IMR-90 (cell line): Measurements from ENCODE around the gene ZDHHC3. TPM values are rescaled to one million over a fixed set of nuclear protein-coding genes. Genes with fewer than 3 reads are reported as not detected.
"Not testable (repeated sequence)": the region's sequence is repeated elsewhere in the genome, so short reads cannot be mapped to it uniquely, and the experiment has no call there.

ENCODE experiments used
- ATAC-seq: fragments of 200-7000 bp; cut with Tn5 transposase; 2 replicates; pipeline ENCODE4 v1.9.1; 2020; ENCODE audit warnings: low read depth, mild to moderate bottlenecking, moderate library complexity
- BruUV-seq: library from RNA; stranded (reverse); fragments of 400-500 nt; replicated peaks from 2 replicates; lab custom pipeline; 2021; lab: Mats Ljungman, UMichigan
- CTCF ChIA-PET: fragments of 300-600 bp; formaldehyde crosslinking; extraction: SDS; loops from one replicate; lab custom pipeline; 2021; ENCODE audit warnings: antibody characterized with exemption; lab: Yijun Ruan, JAX
- POLR2A ChIA-PET: fragments of 300-600 bp; sonication (Branson Sonifier 250); formaldehyde crosslinking; loops from one replicate; lab custom pipeline; 2022; ENCODE audit warnings: antibody characterized with exemption; ENCODE audit not compliant: unreplicated experiment; lab: Charles Lee
- DNase-seq: peaks from one replicate; pipeline ENCODE4 v3.0.0; 2013
- H2AFZ ChIP-seq: replicated peaks from 2 replicates; pipeline ENCODE3; 2013; ENCODE audit warnings: low read length, mild to moderate bottlenecking; ENCODE audit not compliant: poor library complexity
- H2AK5ac ChIP-seq: 2 replicates; pipeline ENCODE4 v1.6.1; 2013; ENCODE audit warnings: low read depth, low read length, inconsistent platforms
- H2AK9ac ChIP-seq: replicated peaks from 2 replicates; pipeline ENCODE3; 2013; ENCODE audit warnings: mild to moderate bottlenecking, low read depth, low read length, moderate library complexity; ENCODE audit not compliant: poor library complexity
- H2BK120ac ChIP-seq: 2 replicates; pipeline ENCODE4 v1.6.1; 2013; ENCODE audit warnings: low read depth, low read length, inconsistent platforms
- H2BK15ac ChIP-seq: 3 replicates; pipeline ENCODE4 v1.6.1; 2013; ENCODE audit warnings: low read depth, low read length, inconsistent platforms
- H2BK20ac ChIP-seq: 2 replicates; pipeline ENCODE4 v1.6.1; 2013; ENCODE audit warnings: low read depth, mild to moderate bottlenecking, inconsistent platforms, low read length, moderate library complexity
- H2BK5ac ChIP-seq: 2 replicates; pipeline ENCODE4 v1.6.1; 2013; ENCODE audit warnings: mild to moderate bottlenecking, low read depth, low read length, inconsistent platforms; ENCODE audit not compliant: poor library complexity, severe bottlenecking
- H3K14ac ChIP-seq: replicated peaks from 2 replicates; pipeline ENCODE4 v1.6.1; 2013; ENCODE audit warnings: low read depth, low read length, inconsistent platforms
- H3K18ac ChIP-seq: 2 replicates; pipeline ENCODE4 v1.6.1; 2013; ENCODE audit warnings: low read depth, low read length, control low read depth
- H3K23ac ChIP-seq: 2 replicates; pipeline ENCODE4 v1.6.1; 2013; ENCODE audit warnings: low read depth, low read length, inconsistent platforms
- H3K27ac ChIP-seq: 2 replicates; pipeline ENCODE4 v1.5.1; 2013; ENCODE audit warnings: mild to moderate bottlenecking, control low read depth, low read length; ENCODE audit not compliant: insufficient read depth
- H3K27me3 ChIP-seq: 2 replicates; pipeline ENCODE4 v1.6.1; 2013; ENCODE audit warnings: low read length; ENCODE audit not compliant: control insufficient read depth, insufficient read depth
- H3K36me3 ChIP-seq: 2 replicates; pipeline ENCODE4 v1.6.1; 2013; ENCODE audit warnings: low read length, mixed read lengths; ENCODE audit not compliant: control insufficient read depth, insufficient read depth
- H3K4ac ChIP-seq: 2 replicates; pipeline ENCODE4 v1.6.1; 2013; ENCODE audit warnings: low read depth, low read length, inconsistent platforms
- H3K4me1 ChIP-seq: 2 replicates; pipeline ENCODE4 v1.6.1; 2013; ENCODE audit warnings: low read length, mixed read lengths; ENCODE audit not compliant: control insufficient read depth, insufficient read depth
- H3K4me2 ChIP-seq: 2 replicates; pipeline ENCODE4 v1.6.1; 2013; ENCODE audit warnings: low read depth, mild to moderate bottlenecking, control low read depth, low read length, moderate library complexity
- H3K4me3 ChIP-seq: 2 replicates; pipeline ENCODE4 v1.5.1; 2013; ENCODE audit warnings: low read depth, mild to moderate bottlenecking, control low read depth, low read length, moderate library complexity; ENCODE audit not compliant: insufficient read depth
- H3K56ac ChIP-seq: 2 replicates; pipeline ENCODE4 v1.6.1; 2013; ENCODE audit warnings: low read length, inconsistent platforms; ENCODE audit not compliant: insufficient read depth; ENCODE audit errors: extremely low read depth
- H3K79me1 ChIP-seq, 2 experiments: 2 replicates each; pipeline ENCODE4 v1.6.1; 2013; ENCODE audit warnings: low read length in 2 of 2, inconsistent platforms in 1 of 2, low read depth in 1 of 2
- H3K9ac ChIP-seq: 2 replicates; pipeline ENCODE4 v1.6.1; 2013; ENCODE audit warnings: low read depth, low read length, control low read depth
- H3K9me1 ChIP-seq: 2 replicates; pipeline ENCODE4 v1.6.1; 2013; ENCODE audit warnings: low read length, inconsistent platforms; ENCODE audit not compliant: insufficient read depth
- H3K9me3 ChIP-seq: 2 replicates; pipeline ENCODE4 v1.6.1; 2013; ENCODE audit warnings: low read length; ENCODE audit not compliant: control insufficient read depth, insufficient read depth
- H4K20me1 ChIP-seq: 2 replicates; pipeline ENCODE4 v1.6.1; 2013; ENCODE audit warnings: low read length, inconsistent platforms; ENCODE audit not compliant: insufficient read depth
- H4K5ac ChIP-seq: 2 replicates; pipeline ENCODE4 v1.6.1; 2013; ENCODE audit warnings: mild to moderate bottlenecking, low read depth, low read length, control low read depth
- H4K8ac ChIP-seq, 2 experiments: 2 replicates each; pipeline ENCODE4 v1.6.1; 2013; ENCODE audit warnings: low read depth in 2 of 2, low read length in 2 of 2, control low read depth in 1 of 2, inconsistent platforms in 1 of 2
- H4K91ac ChIP-seq: 2 replicates; pipeline ENCODE4 v1.6.1; 2013; ENCODE audit warnings: low read depth, low read length, inconsistent platforms; ENCODE audit not compliant: insufficient read depth
- BHLHE40 ChIP-seq: fragments of 150-350 bp; IDR thresholded peaks from 2 replicates; pipeline ENCODE4 v1.6.1; 2016; ENCODE audit warnings: mild to moderate bottlenecking, low read depth, low read length
- CEBPB ChIP-seq: IDR thresholded peaks from 2 replicates; pipeline ENCODE4 v1.6.1; 2012; ENCODE audit warnings: low read depth, low read length, improper control_type of control experiment
- CHD1 ChIP-seq: IDR thresholded peaks from 2 replicates; pipeline ENCODE4 v1.6.1; 2012; ENCODE audit warnings: low read depth, low read length, improper control_type of control experiment
- MXI1 ChIP-seq: IDR thresholded peaks from 2 replicates; pipeline ENCODE4 v1.6.1; 2012; ENCODE audit warnings: low read depth, mild to moderate bottlenecking, low read length, moderate library complexity, borderline replicate concordance
- RAD21 ChIP-seq: IDR thresholded peaks from 2 replicates; pipeline ENCODE4 v1.6.1; 2012; ENCODE audit warnings: low read length, improper control_type of control experiment
- WGBS, 2 experiments: methylation state at CpG; one replicate each; pipeline versions ENCODE4 v1.1.5 to v1.1.7; 2013; ENCODE audit warnings: missing lambda C conversion rate in 2 of 2; ENCODE audit not compliant: insufficient read length in 1 of 2; ENCODE audit errors: extremely low coverage in 2 of 2; 5-methylcytosine and 5-hydroxymethylcytosine counted together
- dilution Hi-C: fragments of 300-500 bp; cut with HindIII; formaldehyde crosslinking; loops from one replicate; pipeline ENCODE4 v1.14.3; 2018; ENCODE audit warnings: low sequenced_read_pairs; ENCODE audit not compliant: unreplicated experiment
- in situ Hi-C: fragments of 300-500 bp; cut with MboI; formaldehyde crosslinking; loops from 3 replicates; pipeline ENCODE4 v1.14.3; 2019; ENCODE audit warnings: low sequenced_read_pairs, inconsistent platforms, mixed read lengths
- intact Hi-C: fragments of 100-400 bp; cut with micrococcal nuclease; formaldehyde crosslinking; loops from 2 replicates; pipeline ENCODE4 v1.10.0; 2022
- polyA plus RNA-seq, 3 experiments: library from polyadenylated mRNA; depleted of rRNA; stranded (reverse); fragments of >200 nt; gene quantifications; 2 replicates each; pipeline ENCODE4 v1.2.3, GENCODE V29; 2012; ENCODE audit warnings: low replicate concordance in 1 of 3
- total RNA-seq: library from RNA; depleted of rRNA; stranded (reverse); fragments of >200 nt; gene quantifications from 2 replicates; pipeline ENCODE4 v1.2.3, GENCODE V29; 2012

Gene ZDHHC3
- total and polyA plus RNA-seq, 2 of the 4 experiments (the other 2 are of a cell fraction): 57.7 to 59.6 TPM

- H2AFZ ChIP-seq: no peak overlapping the region
- no peaks in the 10 kb centered on the region for H3K27me3 ChIP-seq
- dilution Hi-C loops: no loop called here
- no peak for TF ChIP-seq MXI1
- no peak for TF ChIP-seq CHD1
- TF ChIP-seq RAD21: no peak
- TF ChIP-seq BHLHE40: no peak
- no peak for TF ChIP-seq CEBPB
- ATAC-seq (no peak), DNase-seq (no peak)
- no peak overlapping the region for H4K5ac ChIP-seq
- peaks cover 24 to 62% of the 10 kb centered on the region in 2 experiments for H3K79me1 ChIP-seq
- no peak overlapping the region for H3K14ac ChIP-seq
- peaks cover 22% of the 10 kb centered on the region for H4K20me1 ChIP-seq
- no peak overlapping the region for H2BK120ac ChIP-seq
- no peak overlapping the region for H4K91ac ChIP-seq
- peaks cover 30% of the 10 kb centered on the region; the same call in 1 of the 2 replicates for H3K9me1 ChIP-seq
- peaks cover 3% of the 10 kb centered on the region; the same call in 1 of the 2 replicates for H3K36me3 ChIP-seq
- H4K8ac ChIP-seq: no peak overlapping the region
- no peak overlapping the region for H3K4me2 ChIP-seq
- CTCF ChIA-PET: no interaction called here
- BruUV-seq: no TSS peak
- intact Hi-C loops: no loop called here
- H2AK9ac ChIP-seq: no peak overlapping the region
- 100% methylated on average over 1 of the region's 2 CpGs; no CpG with 5 or more reads in 1 of the 2 experiments for WGBS, 2 experiments
- peaks cover 5% of the 10 kb centered on the region; the same call in 1 of the 2 replicates for H3K4me1 ChIP-seq
- H3K9ac ChIP-seq: no peak overlapping the region
- in situ Hi-C loops: no loop called here
- no peak overlapping the region for H2BK5ac ChIP-seq
- POLR2A ChIA-PET: no interaction called here
- no peak overlapping the region for H3K4ac ChIP-seq
- no peak overlapping the region for H3K23ac ChIP-seq
- no peak overlapping the region for H3K18ac ChIP-seq
- no peak overlapping the region for H3K4me3 ChIP-seq
- H2BK20ac ChIP-seq: no peak overlapping the region
- H2AK5ac ChIP-seq: no peak overlapping the region
- H2BK15ac ChIP-seq: no peak overlapping the region
- no peaks in the 10 kb centered on the region for H3K9me3 ChIP-seq
- H3K56ac ChIP-seq: no peak overlapping the region
- H3K27ac ChIP-seq: no peak overlapping the region
These were observed 25.7 kb downstream of the ZDHHC3 start for GRCh38 chr3:44950275-44950734.

GRCh38 chr3:44949770-44950169, 26.2 kb downstream of the ZDHHC3 start:
- POLR2A ChIA-PET, CTCF ChIA-PET, H3K9me3 ChIP-seq: not testable (repeated sequence)

More at GRCh38 chr3:44949770-44950169, 26.2 kb downstream of the ZDHHC3 start:
- ATAC-seq, H2BK5ac ChIP-seq, H3K4me1 ChIP-seq, H2BK15ac ChIP-seq, H3K56ac ChIP-seq, H4K5ac ChIP-seq, intact Hi-C loops, H2BK20ac ChIP-seq, H4K91ac ChIP-seq, H3K27me3 ChIP-seq, H2BK120ac ChIP-seq, dilution Hi-C loops, H3K4ac ChIP-seq, H3K18ac ChIP-seq, H3K14ac ChIP-seq, H3K27ac ChIP-seq, H2AK9ac ChIP-seq, H4K8ac ChIP-seq, H2AK5ac ChIP-seq, H3K36me3 ChIP-seq, H3K4me2 ChIP-seq, in situ Hi-C loops, H3K9ac ChIP-seq, H2AFZ ChIP-seq, DNase-seq, H3K4me3 ChIP-seq, H3K23ac ChIP-seq, BruUV-seq: not testable (repeated sequence)
- peaks cover 18% of the 10 kb centered on the region for H4K20me1 ChIP-seq
- peaks cover 24 to 58% of the 10 kb centered on the region in 2 experiments for H3K79me1 ChIP-seq
- peaks cover 28% of the 10 kb centered on the region; the same call in 1 of the 2 replicates for H3K9me1 ChIP-seq
- 86% methylated on average over 1 of the region's 4 CpGs; no CpG with 5 or more reads in 1 of the 2 experiments for WGBS, 2 experiments
